ENCODE measurements around the gene GFM2. TPM values are rescaled to one million over a fixed set of nuclear protein-coding genes. Genes with fewer than 3 reads are reported as not detected.
A peak's percentile ranks its signal among the peaks of the same experiment; 100 is the strongest.
"Not testable (repeated sequence)": the region's sequence is repeated elsewhere in the genome, so short reads cannot be mapped to it uniquely, and the experiment has no call there.

Gene GFM2
- total RNA-seq, 1 donor from 2014 or later = 29.4 TPM

GRCh38 chr5:74722271-74722670, 44.6 kb downstream of the GFM2 start:
- peak in 1 of 2 donors; percentile 52 for DNase-seq (ENCODE audit: low read depth in 2 of 2)

DNA sequence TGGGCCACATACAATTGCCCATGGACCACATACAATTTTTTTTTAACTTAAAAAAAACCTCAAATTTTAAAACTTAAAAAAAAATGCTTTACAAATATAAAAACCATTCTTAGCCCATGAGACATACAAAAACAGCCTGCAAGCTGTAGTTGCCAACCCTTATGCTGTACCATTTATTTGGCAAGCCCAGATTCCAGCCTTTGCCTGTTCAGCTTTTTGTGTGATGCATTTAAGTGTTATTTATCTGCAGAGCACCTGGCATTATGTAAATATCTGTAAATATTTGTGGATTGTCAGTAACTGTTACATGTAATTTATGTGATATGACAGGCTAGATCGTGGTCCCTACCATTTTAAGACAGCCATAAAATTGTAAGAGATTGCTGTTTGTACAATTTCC, 49.3 kb downstream of the GFM2 start:
- no peak for DNase-seq (ENCODE audit: low read depth in 2 of 2)

- no peak for DNase-seq (ENCODE audit: low read depth in 2 of 2)
Observed at GRCh38 chr5:74693191-74693590, 73.7 kb downstream of the GFM2 start.

DNA sequence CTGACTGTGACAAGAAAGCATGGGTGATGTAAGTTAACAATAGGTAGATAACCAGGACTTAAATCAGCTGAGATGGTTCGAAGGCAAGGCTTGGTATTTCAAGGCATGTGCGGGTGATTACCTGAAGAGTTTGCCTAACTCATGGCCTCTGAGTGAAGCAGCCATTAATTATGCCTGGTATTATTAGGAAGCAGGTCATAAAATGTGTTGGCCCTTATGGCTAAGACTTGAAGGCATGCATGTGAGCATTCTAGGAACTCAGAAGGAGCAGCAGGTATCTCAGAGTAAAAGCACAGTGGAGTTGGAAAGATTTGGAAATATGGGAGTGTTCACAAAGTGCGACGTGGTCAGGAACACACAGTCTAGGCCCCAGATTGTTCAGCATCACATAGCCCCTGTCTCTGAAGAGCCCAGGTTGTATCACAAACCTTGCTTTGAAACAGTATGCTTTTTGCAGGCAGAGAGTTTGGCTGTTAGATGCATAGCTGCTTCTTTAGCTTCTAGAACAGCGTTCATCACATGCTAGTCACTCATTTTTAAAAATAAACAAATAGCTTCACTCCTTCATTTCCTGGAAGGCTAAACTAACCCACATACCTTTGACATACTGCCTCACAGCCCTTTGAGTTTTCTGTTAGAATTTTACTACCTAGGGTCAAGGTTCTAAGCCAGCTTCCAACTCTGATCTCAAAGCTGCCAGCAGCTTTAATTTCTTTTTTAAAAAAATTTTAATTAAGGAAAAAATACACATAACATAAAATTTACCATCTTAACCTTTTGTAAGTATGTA, 79.8 kb downstream of the GFM2 start:
- peak in 1 of 2 donors; percentile 21 for DNase-seq (ENCODE audit: low read depth in 2 of 2)

GRCh38 chr5:74685979-74686631, 80.8 kb downstream of the GFM2 start:
- DNase-seq (ENCODE audit: low read depth in 2 of 2) = peak in 1 of 2 donors; percentile 15

DNA sequence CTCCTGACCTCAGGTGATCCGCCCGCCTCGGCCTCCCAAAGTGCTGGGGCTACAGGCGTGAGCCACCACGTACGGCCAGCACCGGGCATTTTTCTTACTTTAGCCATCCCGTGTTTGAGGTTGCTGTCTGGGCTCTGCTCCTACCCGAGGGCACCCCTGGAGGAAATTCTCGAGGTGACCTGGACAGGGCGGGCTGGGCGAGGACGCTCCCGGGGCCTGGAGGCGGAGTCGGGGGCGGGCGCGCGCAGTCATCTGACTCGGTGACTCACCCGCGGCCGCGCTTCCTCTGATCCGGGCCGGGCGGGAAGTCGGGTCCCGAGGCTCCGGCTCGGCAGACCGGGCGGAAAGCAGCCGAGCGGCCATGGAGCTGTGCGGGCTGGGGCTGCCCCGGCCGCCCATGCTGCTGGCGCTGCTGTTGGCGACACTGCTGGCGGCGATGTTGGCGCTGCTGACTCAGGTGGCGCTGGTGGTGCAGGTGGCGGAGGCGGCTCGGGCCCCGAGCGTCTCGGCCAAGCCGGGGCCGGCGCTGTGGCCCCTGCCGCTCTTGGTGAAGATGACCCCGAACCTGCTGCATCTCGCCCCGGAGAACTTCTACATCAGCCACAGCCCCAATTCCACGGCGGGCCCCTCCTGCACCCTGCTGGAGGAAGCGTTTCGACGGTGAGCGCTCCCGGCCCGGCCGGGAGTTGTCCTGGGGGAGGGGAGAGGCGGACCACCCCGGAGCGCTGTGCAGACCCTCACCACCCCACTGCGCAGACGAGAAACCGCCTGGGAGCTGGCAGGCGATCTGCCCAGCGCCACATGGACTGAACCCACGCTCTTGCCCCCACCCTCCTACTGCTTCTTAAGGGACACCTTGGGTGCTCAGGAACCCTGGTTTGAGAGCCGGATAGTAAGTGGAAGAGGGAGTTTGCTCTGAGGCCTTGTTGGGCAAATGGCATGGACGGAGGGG, 81.7 kb downstream of the GFM2 start, which contains the start of gene HEXB:
TSS of gene HEXB (plus strand) at position 334 of the 952 bp plus-strand sequence. CDS start at position 362, 28 bp downstream.
- DNase-seq (ENCODE audit: low read depth in 2 of 2) = peak; percentile 52 to 89

DNA sequence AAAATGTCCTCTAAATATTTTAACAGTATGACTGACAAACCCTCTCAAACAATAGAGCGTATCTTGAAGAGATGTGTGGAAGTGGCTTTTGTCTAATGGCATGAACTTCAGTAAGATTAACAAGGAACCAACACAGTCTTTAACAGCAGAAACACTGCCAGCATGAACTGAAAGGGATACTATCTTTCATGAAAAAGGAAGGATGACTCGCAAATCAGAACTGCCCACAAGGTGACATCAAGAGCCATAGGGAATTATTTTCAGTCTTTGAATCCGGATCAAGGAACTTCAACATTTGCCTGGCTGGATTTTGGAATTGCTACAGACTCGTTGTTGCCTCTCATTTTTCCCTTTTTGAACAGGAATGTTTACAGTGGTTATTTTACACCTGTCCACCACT, 87.0 kb downstream of the GFM2 start:
- no peak for DNase-seq (ENCODE audit: low read depth in 2 of 2)

DNA sequence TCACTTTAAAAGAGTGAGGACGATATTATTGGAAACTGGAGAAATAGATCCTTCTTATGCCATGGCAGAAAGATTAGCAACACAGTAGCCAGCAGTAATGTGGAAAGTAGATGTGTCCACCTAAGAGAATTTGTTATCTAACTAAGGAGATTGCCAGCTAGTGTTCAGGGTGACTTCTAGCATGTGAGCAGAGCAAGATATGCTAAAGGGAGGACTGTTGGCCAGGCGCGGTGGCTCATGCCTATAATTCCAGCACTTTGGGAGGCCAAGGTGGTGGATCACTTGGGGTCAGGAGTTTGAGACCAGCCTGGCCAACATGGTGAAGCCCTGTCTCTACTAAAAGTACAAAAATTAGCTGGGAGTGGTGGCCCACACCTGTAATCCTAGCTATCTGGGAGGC, 87.6 kb downstream of the GFM2 start:
- not testable (repeated sequence) for DNase-seq (ENCODE audit: low read depth in 2 of 2)

DNA sequence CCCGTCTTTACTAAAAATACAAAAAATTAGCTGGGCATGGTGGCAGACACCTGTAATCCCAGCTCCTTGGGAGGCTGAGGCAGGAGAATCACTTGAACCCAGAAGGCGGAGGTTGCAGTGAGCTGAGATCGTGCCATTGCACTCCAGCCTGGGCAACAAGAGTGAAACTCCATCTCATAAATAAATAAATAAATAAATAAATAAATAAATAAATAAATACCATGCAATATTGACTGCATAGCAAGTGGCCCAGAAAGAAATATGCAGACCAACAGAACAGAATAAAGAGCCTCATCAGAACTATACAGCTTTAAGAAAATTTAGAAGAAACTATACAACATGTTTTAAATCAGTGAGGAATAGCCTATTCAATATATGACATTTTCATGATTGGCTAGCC, 88.8 kb downstream of the GFM2 start:
- DNase-seq (ENCODE audit: low read depth in 2 of 2) = not testable (repeated sequence)

DNA sequence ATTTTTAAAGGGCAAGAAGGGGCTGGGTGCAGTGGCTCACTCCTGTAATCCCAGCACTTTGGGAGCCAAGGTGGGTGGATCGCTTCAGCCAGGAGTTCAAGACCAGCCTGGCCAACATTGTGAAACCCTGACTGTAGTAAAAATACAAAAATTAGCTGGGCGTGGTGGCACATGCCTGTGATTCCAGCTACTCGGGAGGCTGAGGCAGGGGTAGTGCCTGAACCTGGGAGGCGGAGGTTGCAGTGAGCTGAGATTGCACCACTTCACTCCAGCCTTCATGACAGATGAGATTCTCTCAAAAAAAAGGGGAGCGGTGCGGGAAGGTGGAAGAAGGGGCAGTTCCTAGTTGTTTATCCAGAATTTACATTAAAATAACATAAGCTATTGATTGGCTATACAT, 90.5 kb downstream of the GFM2 start:
- not testable (repeated sequence) for DNase-seq (ENCODE audit: low read depth in 2 of 2)

DNA sequence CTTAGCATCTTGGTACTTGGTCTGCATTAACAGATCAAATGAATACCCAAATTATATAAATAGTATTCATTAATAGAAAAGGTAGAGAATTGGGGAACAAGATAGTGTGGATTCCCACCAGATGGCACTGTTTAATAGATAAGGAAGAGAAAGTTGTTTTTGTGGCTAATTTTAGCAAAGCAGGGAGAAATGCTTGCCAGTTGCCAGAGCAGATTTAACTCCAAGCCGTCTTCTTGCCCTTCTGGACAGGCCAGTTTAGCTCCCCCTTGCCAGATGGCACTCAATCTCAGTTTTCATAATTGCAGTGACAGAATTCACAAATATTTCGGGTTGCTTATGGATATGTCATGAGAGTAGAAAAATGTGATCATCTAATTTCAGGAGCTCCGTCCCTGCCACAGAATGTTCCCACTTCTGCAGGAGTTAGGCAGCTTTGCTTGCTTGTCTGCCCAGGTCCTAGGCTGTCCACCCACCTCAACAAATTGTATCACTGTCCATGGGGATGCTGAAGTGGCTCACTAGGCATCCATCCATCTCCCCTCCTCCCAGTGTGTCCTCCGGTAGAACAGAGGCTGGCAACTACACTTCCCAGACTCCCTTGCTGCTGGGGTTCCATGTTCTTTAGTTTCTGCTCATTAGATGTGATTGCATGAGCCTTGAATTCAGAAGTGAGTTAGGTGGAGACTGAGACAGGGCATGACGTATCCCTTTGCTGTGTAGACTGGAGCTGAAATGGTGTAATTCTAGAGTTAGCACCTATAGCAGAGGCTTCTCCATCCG, 93.7 kb downstream of the GFM2 start:
- peak; percentile 36 to 54 for DNase-seq (ENCODE audit: low read depth in 2 of 2)

GRCh38 chr5:74672215-74672877, 94.6 kb downstream of the GFM2 start:
- no peak for DNase-seq (ENCODE audit: low read depth in 2 of 2)

Other genes with a start within 250 kb of the GFM2 start
- 38.4 and 44.5 TPM in 2 replicates for gene ENC1, start 126.4 kb downstream of the GFM2 start, total RNA-seq
- 94.5 and 133 TPM in 2 replicates for gene HEXB, start 81.9 kb downstream of the GFM2 start, total RNA-seq
- gene NSA2, start 132 bp upstream of the GFM2 start, total RNA-seq = 43.7 and 51.3 TPM in 2 replicates
- gene FAM169A, start 99.3 kb upstream of the GFM2 start, total RNA-seq = 3.9 TPM in 2 replicates